NCI-H1436 treated with DMSO at 0.1 percent for 48 hours (cell line): Measurements from ENCODE around the gene CTLA4.

Source experiments
- DNase-seq: peaks from one replicate; lab custom pipeline; 2025; lab: John Stamatoyannopoulos, UW

The CTLA4 gene

GRCh38 chr2:203891474-203891873 lies 23.9 kb downstream of the CTLA4 start:
- no peak for DNase-seq

- no peak for DNase-seq
Observed at GRCh38 chr2:203892207-203892606, 24.6 kb downstream of the CTLA4 start.

- DNase-seq: no peak
Observed at GRCh38 chr2:203893401-203893800, 25.8 kb downstream of the CTLA4 start.

GRCh38 chr2:203893840-203894239 lies 26.3 kb downstream of the CTLA4 start:
- DNase-seq: no peak

- no peak for DNase-seq
Observed at GRCh38 chr2:203894262-203894661, 26.7 kb downstream of the CTLA4 start.

- no peak for DNase-seq
Observed at GRCh38 chr2:203897544-203897943, 30.0 kb downstream of the CTLA4 start.

GRCh38 chr2:203898657-203899056 lies 31.1 kb downstream of the CTLA4 start:
- no peak for DNase-seq

GRCh38 chr2:203900253-203900652 lies 32.7 kb downstream of the CTLA4 start:
- DNase-seq: no peak

- no peak for DNase-seq
Observed at GRCh38 chr2:203904022-203904421, 36.5 kb downstream of the CTLA4 start.

- no peak for DNase-seq
Observed at GRCh38 chr2:203905656-203906055, 38.1 kb downstream of the CTLA4 start.

- DNase-seq: no peak
Observed at GRCh38 chr2:203908066-203908796, 40.7 kb downstream of the CTLA4 start.

- no peak for DNase-seq
Observed at GRCh38 chr2:203908797-203909185, 41.2 kb downstream of the CTLA4 start.

- no peak for DNase-seq
Observed at GRCh38 chr2:203909261-203909967, 41.8 kb downstream of the CTLA4 start.

GRCh38 chr2:203909974-203910373 lies 42.4 kb downstream of the CTLA4 start:
- no peak for DNase-seq

GRCh38 chr2:203913947-203914346 lies 46.4 kb downstream of the CTLA4 start:
- DNase-seq: no peak

- no peak for DNase-seq
Observed at GRCh38 chr2:203914546-203915182, 47.1 kb downstream of the CTLA4 start.

GRCh38 chr2:203915256-203915655 lies 47.7 kb downstream of the CTLA4 start:
- DNase-seq: no peak

- DNase-seq: no peak
Observed at GRCh38 chr2:203916756-203917155, 49.2 kb downstream of the CTLA4 start.

GRCh38 chr2:203918264-203918663 lies 50.7 kb downstream of the CTLA4 start:
- no peak for DNase-seq

GRCh38 chr2:203918839-203919238 lies 51.3 kb downstream of the CTLA4 start:
- DNase-seq: no peak
